ENCODE results near the gene ACSF3.

The ACSF3 gene

DNA sequence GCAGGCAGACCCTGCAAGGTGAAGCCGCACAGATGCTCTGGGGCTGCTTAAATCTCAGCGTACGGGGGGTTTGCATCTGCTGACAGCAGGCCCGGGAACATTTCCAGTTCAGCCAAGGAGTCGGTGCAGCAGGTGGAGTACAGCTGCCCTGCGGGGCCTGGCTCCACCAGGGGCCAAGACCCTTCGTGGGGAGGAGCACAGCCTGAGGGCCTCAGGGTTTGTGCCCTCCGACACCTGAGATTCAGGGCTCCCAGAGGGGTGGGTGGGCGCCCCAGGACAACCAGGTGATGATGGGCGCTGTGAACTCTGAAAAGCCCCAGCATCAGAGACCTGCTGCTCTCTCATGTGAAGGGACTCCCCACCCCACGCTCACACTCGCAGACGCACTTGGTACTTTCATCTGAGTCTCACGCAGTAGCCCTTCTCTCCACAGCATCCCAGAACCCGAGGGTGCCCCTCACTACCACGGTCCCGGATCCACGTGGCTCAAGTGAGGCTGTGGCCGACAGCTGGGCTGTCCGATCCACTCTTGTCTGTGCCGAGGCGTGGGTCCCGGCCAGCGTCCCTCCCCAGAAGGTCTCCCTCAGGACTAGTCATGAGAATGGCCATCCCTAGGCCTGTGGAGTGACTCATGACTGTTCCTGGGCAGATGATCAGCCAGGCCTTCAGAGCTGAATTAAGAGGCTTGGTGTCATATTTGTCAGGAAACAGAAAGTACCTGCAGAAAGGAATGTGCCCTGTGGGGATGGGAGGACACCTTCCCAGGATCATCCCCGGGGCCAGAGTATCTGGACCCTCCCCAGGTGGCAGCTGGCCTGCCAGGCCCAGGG, 29.6 kb downstream of the ACSF3 start:
- Mint-ChIP-seq H3K36me3 (ENCODE audit: low read depth) (peaks cover 77% of the 10 kb centered on the region), H3K4me1 (ENCODE audit: low read depth) (peaks cover 36% of the 10 kb centered on the region), H3K27me3 (no peaks in the 10 kb centered on the region), H3K4me3 (no peak overlapping the region), H3K9me3 (no peaks in the 10 kb centered on the region), H3K27ac (peak overlapping the region; percentile 71)
- no peak for DNase-seq

DNA sequence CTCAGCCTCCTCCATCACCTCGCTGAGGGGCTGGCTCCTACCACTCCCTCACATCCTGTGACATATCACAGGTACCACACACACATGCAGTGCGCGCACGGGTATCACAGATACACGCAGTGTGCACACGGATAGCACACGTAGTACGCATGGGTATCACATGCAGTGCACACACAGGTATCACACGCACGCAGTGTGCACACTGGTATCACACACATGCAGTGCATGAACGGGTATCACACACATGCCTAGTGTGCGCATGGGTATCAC, 30.1 kb downstream of the ACSF3 start:
- no peak for DNase-seq
- H3K4me3 Mint-ChIP-seq: no peak overlapping the region

DNA sequence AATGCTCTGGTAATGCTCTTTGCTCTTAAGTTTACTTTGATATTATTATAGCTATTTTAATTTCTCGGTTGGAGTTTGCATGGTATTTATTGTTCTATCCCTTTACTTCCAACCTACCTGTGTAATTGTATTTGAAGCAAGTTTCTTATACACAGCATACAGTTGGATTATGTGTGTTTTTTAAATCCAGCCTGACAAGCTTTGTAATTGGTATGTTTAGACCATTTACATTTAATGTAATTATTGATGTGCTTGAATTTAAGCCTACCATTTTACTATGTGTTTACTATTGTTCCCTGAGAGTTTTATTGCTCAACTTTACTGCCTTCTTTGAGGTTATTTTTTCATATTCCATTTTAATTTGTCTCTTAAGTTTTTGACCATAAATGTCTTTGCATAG, 35.7 kb downstream of the ACSF3 start:
- H3K27me3 Mint-ChIP-seq: no peaks in the 10 kb centered on the region
- no peak overlapping the region for H3K4me3 Mint-ChIP-seq
- peaks cover 76% of the 10 kb centered on the region for H3K36me3 Mint-ChIP-seq (ENCODE audit: low read depth)
- peaks cover 20% of the 10 kb centered on the region for H3K4me1 Mint-ChIP-seq (ENCODE audit: low read depth)
- DNase-seq: no peak
- no peak overlapping the region for H3K27ac Mint-ChIP-seq
- no peaks in the 10 kb centered on the region for H3K9me3 Mint-ChIP-seq

More for the DNA sequence above, 30.1 kb downstream of the ACSF3 start:
- peaks cover 75% of the 10 kb centered on the region for H3K36me3 Mint-ChIP-seq (ENCODE audit: low read depth)
- H3K27ac Mint-ChIP-seq: peak overlapping the region; percentile 47
- H3K9me3 Mint-ChIP-seq: no peaks in the 10 kb centered on the region
- peaks cover 38% of the 10 kb centered on the region for H3K4me1 Mint-ChIP-seq (ENCODE audit: low read depth)
- no peaks in the 10 kb centered on the region for H3K27me3 Mint-ChIP-seq

- H3K4me1 Mint-ChIP-seq (ENCODE audit: low read depth): peaks cover 18% of the 10 kb centered on the region
- H3K9me3 Mint-ChIP-seq: no peaks in the 10 kb centered on the region
- H3K27ac Mint-ChIP-seq: no peak overlapping the region
- H3K4me3 Mint-ChIP-seq: no peak overlapping the region
- H3K27me3 Mint-ChIP-seq: no peaks in the 10 kb centered on the region
- H3K36me3 Mint-ChIP-seq (ENCODE audit: low read depth): peaks cover 77% of the 10 kb centered on the region
- DNase-seq: no peak
Measured at GRCh38 chr16:89130448-89130847, 36.8 kb downstream of the ACSF3 start.

DNA sequence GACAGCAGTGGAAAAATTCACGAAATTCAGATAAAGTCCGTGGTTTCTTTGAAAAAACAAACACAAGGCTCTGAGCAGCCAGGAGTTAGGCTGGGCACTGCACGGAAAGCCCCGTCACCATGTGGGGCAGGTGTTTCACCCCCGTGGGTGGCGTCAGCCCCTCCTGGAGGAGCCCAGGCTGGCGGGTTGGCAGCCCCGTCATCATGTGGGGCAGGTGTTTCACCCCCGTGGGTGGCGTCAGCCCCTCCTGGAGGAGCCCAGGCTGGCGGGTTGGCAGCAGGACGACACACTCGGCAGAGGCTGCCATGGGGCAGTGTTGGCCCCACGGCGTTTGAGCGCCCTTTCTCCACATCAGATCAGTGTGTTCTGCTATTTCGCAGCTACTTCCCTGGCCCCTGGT, 38.1 kb downstream of the ACSF3 start:
- Mint-ChIP-seq H3K4me3 (no peak overlapping the region), H3K36me3 (ENCODE audit: low read depth) (peaks cover 78% of the 10 kb centered on the region), H3K27ac (peak overlapping the region; percentile 1), H3K27me3 (no peaks in the 10 kb centered on the region), H3K4me1 (ENCODE audit: low read depth) (peaks cover 18% of the 10 kb centered on the region), H3K9me3 (no peaks in the 10 kb centered on the region)
- DNase-seq: no peak

DNA sequence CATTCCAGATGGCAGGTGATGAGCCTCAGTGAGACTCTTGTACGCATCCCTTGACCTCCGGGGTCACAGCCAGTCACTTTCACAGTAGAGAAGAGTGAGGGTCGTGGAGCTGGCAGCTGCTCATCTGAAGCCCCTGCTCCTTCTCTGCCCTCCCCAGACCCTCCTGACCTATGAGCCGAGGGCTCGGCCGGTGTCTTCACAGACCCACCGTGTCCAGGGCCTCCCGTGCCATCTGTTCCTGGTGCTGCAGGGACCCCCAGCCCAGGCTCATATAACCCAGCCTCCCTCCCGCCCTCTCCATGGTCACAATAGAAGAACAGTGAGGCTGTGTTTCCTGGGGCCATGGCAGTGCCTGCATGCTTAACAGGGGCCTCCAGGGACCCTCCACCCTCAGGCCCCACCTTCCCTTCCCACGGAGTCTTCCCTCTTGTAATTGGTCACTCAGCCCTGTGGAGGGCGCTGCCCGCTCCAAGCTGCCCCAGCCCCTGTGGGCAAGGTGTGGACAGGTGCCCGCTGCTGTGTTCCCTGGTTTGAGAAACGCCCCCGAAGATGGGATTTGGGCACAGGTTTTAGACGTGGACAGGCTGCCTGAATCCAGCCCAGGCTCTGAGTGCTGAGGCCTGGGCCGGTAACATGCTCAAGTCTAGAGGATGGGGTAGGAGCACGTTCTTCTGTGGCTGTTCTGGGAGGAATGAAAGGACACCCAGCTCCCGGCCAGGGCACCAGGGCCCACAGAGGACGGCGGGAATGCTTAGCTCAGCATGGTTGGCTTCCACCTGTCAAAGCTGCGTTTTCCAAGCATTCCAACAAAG, 38.7 kb downstream of the ACSF3 start:
- peaks cover 77% of the 10 kb centered on the region for H3K36me3 Mint-ChIP-seq (ENCODE audit: low read depth)
- H3K27ac Mint-ChIP-seq: no peak overlapping the region
- H3K9me3 Mint-ChIP-seq: no peaks in the 10 kb centered on the region
- no peaks in the 10 kb centered on the region for H3K27me3 Mint-ChIP-seq
- H3K4me3 Mint-ChIP-seq: no peak overlapping the region
- DNase-seq: no peak
- H3K4me1 Mint-ChIP-seq (ENCODE audit: low read depth): peaks cover 16% of the 10 kb centered on the region

- H3K36me3 Mint-ChIP-seq (ENCODE audit: low read depth): peaks cover 75% of the 10 kb centered on the region
- no peak overlapping the region for H3K27ac Mint-ChIP-seq
- DNase-seq: no peak
- H3K27me3 Mint-ChIP-seq: no peaks in the 10 kb centered on the region
- H3K4me1 Mint-ChIP-seq (ENCODE audit: low read depth): peaks cover 10% of the 10 kb centered on the region
- no peaks in the 10 kb centered on the region for H3K9me3 Mint-ChIP-seq
- no peak overlapping the region for H3K4me3 Mint-ChIP-seq
Measured at GRCh38 chr16:89133457-89134127, 39.9 kb downstream of the ACSF3 start.

GRCh38 chr16:89134269-89134668, 40.6 kb downstream of the ACSF3 start:
- H3K36me3 Mint-ChIP-seq (ENCODE audit: low read depth): peaks cover 69% of the 10 kb centered on the region
- no peaks in the 10 kb centered on the region for H3K27me3 Mint-ChIP-seq
- DNase-seq: no peak
- peaks cover 4% of the 10 kb centered on the region for H3K4me1 Mint-ChIP-seq (ENCODE audit: low read depth)
- no peaks in the 10 kb centered on the region for H3K9me3 Mint-ChIP-seq
- H3K4me3 Mint-ChIP-seq: no peak overlapping the region
- H3K27ac Mint-ChIP-seq: no peak overlapping the region

DNA sequence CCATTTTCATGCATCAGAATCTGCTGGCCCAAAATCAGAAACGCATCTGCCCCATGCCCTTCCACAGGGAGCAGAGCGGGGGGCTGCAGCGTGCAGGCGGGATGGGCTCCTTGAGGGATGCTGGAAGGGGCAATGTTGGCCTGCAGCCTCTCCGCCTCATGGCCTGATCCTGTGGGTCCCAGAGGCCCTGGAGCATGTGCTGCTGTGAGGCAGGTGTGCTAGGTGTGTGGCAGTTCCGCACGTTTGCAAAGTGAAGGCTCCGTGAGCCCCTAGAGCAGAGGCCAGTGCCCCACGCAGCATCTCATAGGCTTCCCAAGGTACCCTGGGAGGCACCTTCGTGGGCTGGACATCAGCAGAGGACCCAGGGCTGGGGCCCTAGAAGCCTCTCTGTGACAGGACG, 41.5 kb downstream of the ACSF3 start:
- H3K9me3 Mint-ChIP-seq: no peaks in the 10 kb centered on the region
- no peak overlapping the region for H3K27ac Mint-ChIP-seq
- no peak overlapping the region for H3K4me3 Mint-ChIP-seq
- H3K36me3 Mint-ChIP-seq (ENCODE audit: low read depth): peaks cover 63% of the 10 kb centered on the region
- no peaks in the 10 kb centered on the region for H3K27me3 Mint-ChIP-seq
- H3K4me1 Mint-ChIP-seq (ENCODE audit: low read depth): peaks cover 4% of the 10 kb centered on the region
- DNase-seq: no peak

DNA sequence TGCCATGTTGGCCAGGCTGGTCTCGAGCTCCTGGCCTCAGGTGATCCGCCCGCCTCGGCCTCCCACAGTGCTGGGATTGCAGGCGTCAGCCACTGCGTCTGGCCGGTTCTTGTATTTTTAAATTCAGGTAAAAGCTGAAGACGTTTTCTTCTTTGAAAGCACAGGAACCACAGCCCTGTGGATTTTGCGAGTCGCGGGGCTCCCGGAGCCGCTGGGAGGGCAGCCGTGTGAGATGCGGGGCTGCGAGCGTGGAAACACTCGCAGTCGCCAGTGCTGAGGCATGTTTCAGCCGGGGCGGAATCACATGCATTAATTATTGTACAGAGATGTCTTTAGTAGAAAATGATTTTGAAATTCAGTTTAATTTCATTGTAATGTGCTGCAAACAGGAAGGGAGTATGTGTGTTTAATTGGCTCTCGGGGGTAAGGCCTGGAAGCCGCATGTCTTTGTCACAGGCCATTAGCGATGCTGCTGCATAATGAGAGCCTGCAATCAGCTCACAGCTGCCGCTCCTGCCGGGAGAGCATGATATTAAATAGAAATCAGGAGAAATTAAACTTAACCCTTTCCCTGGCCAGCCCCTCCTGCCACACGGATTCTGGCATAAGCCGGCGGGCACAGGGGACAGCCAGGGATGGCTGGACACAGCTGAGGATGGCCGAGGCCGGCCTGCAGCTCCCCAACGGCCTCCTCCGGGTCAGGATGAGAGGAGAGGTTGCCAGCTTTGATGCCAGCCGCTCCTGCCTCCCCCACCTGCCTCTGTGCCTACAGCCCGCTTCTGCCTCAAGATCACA, 42.5 kb downstream of the ACSF3 start:
- no peak overlapping the region for H3K4me3 Mint-ChIP-seq
- no peak overlapping the region for H3K27ac Mint-ChIP-seq
- no peaks in the 10 kb centered on the region for H3K9me3 Mint-ChIP-seq
- peaks cover 4% of the 10 kb centered on the region for H3K4me1 Mint-ChIP-seq (ENCODE audit: low read depth)
- no peak for DNase-seq
- peaks cover 65% of the 10 kb centered on the region for H3K36me3 Mint-ChIP-seq (ENCODE audit: low read depth)
- no peaks in the 10 kb centered on the region for H3K27me3 Mint-ChIP-seq

DNA sequence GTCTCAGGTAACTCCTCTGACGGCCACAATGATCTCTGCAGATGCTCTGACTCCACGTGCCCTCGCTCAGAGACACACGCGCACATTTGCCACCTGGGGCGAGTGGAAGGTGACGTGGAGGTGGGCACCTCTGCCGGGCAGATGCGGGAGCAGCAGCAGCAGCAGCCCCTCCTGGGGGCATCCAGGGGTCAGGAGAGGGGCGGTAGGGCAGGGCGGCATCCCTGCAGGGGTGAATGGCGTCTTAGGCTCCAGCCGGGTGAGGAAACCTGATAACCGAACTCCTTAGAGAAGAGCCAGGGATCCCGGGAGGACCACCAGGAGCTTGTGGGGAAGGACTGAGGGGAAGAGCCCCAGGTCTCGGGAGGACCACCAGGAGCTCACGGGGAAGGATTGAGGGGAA, 43.3 kb downstream of the ACSF3 start:
- Mint-ChIP-seq H3K27ac (no peak overlapping the region), H3K4me1 (ENCODE audit: low read depth) (peaks cover 2% of the 10 kb centered on the region), H3K27me3 (no peaks in the 10 kb centered on the region), H3K4me3 (no peak overlapping the region), H3K9me3 (no peaks in the 10 kb centered on the region), H3K36me3 (ENCODE audit: low read depth) (peaks cover 64% of the 10 kb centered on the region)
- no peak for DNase-seq

DNA sequence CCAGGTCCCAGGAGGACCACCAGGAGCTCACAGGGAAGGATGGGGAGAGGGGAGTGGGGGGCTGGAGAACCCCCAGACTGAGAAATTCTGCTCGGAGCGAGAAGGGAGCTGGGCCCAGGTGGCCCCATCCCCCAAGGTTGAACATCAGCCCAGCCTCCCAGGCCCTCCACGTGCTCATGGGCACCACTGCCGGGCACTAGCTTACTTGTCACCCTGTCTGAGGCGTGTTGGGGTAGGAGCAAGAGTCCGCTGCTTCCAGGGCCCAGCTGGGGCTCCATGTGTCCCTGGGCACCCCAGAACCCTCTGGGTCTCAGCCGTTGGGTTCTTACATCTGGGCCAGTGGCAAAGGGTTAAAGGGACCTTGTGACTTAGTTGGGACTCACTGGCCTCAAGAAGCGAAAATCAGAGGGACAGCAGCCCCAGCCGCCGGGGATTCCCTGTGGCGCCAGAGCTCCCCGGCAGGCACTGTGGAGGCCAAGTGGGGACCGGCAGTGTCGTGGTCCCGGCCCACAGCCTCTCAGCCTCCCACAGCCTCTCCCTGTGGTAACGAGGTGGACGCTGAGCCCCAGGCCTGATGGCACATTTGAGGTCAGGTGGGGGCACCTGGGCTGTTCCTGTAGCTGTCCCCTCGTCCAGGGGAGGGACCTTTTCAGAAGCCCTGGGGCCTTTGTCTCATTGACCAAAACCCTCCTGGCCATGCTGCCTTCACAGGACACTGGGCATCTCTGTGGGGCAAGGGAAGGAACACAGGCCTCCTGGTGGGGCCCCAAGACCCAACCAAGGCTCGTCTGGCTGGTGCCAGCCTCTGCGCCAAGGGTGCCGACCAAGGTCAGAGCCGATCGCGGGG, 44.2 kb downstream of the ACSF3 start:
- DNase-seq: no peak
- Mint-ChIP-seq H3K27ac (no peak overlapping the region), H3K9me3 (no peaks in the 10 kb centered on the region), H3K4me3 (no peak overlapping the region), H3K4me1 (ENCODE audit: low read depth) (peaks cover 2% of the 10 kb centered on the region), H3K27me3 (no peaks in the 10 kb centered on the region), H3K36me3 (ENCODE audit: low read depth) (peaks cover 64% of the 10 kb centered on the region)

GRCh38 chr16:89138513-89138795, 44.8 kb downstream of the ACSF3 start:
- peaks cover 61% of the 10 kb centered on the region for H3K36me3 Mint-ChIP-seq (ENCODE audit: low read depth)
- no peak for DNase-seq
- no peak overlapping the region for H3K27ac Mint-ChIP-seq
- H3K4me3 Mint-ChIP-seq: no peak overlapping the region
- H3K27me3 Mint-ChIP-seq: no peaks in the 10 kb centered on the region
- H3K4me1 Mint-ChIP-seq (ENCODE audit: low read depth): peaks cover 2% of the 10 kb centered on the region
- no peaks in the 10 kb centered on the region for H3K9me3 Mint-ChIP-seq

Data from activated T-cell treated with anti-CD3 and anti-CD28 coated beads, Interleukin-2, amount 50 U/mL, for 24 hours (primary cell).